ENCODE measurements around the gene ZNF169.
"Not testable (repeated sequence)": the region's sequence is repeated elsewhere in the genome, so short reads cannot be mapped to it uniquely, and the experiment has no call there.

Gene ZNF169

DNA sequence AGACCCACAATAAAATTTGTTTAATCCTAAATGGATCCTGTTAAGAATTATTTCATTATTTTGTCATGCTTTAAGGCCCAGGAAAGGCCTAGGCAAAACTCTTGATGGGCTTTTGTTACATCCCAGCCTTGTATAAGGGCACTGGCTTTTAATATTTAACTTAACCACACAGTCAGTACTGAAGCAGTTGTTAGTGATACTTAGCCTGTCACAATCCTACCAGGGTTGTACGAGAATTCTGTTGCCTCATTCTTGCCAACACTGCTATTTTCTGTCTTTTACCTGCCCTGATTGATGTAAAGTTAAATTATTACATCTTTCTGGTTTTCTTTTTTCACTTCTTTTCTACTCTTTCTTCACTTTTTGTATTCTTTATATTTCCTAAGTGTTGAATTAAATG, 10.9 kb downstream of the ZNF169 start:
- Histone ChIP-seq H3K9me3 (ENCODE audit: low read length) (peaks cover 11% of the 10 kb centered on the region), H3K4me2 (ENCODE audit: low read length) (no peak overlapping the region), H3K79me2 (ENCODE audit: insufficient read depth, low read length) (peaks cover 11% of the 10 kb centered on the region; the same call in 1 of the 2 replicates), H3K27ac (ENCODE audit: low read depth, low read length, poor library complexity, severe bottlenecking) (no peak overlapping the region), H3K9ac (ENCODE audit: low read length) (no peak overlapping the region), H2AFZ (ENCODE audit: low read length) (no peak overlapping the region), H3F3A (ENCODE audit: insufficient read depth, low read length) (no peaks in the 10 kb centered on the region), H4K20me1 (ENCODE audit: insufficient read depth, low read length) (no peaks in the 10 kb centered on the region), H3K9me2 (ENCODE audit: low read depth, low read length) (no peaks in the 10 kb centered on the region), H3K36me3 (ENCODE audit: insufficient read depth, low read length) (peaks cover 24% of the 10 kb centered on the region), H3K4me3 (ENCODE audit: low read depth, low read length, poor library complexity, severe bottlenecking) (no peak overlapping the region), H3K4me1 (ENCODE audit: insufficient read depth, low read length, severe bottlenecking) (no peaks in the 10 kb centered on the region), H3K27me3 (ENCODE audit: insufficient read depth, low read length) (no peaks in the 10 kb centered on the region)
- no peak for TF ChIP-seq EZH2 (IDR thresholded peaks at IDR 0.05; ENCODE audit: borderline replicate concordance, low read length)
- TF ChIP-seq, protein P1, sequence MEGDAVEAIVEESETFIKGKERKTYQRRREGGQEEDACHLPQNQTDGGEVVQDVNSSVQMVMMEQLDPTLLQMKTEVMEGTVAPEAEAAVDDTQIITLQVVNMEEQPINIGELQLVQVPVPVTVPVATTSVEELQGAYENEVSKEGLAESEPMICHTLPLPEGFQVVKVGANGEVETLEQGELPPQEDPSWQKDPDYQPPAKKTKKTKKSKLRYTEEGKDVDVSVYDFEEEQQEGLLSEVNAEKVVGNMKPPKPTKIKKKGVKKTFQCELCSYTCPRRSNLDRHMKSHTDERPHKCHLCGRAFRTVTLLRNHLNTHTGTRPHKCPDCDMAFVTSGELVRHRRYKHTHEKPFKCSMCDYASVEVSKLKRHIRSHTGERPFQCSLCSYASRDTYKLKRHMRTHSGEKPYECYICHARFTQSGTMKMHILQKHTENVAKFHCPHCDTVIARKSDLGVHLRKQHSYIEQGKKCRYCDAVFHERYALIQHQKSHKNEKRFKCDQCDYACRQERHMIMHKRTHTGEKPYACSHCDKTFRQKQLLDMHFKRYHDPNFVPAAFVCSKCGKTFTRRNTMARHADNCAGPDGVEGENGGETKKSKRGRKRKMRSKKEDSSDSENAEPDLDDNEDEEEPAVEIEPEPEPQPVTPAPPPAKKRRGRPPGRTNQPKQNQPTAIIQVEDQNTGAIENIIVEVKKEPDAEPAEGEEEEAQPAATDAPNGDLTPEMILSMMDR (IDR thresholded peaks at IDR 0.05; ENCODE audit: low read length) = no peak

DNA sequence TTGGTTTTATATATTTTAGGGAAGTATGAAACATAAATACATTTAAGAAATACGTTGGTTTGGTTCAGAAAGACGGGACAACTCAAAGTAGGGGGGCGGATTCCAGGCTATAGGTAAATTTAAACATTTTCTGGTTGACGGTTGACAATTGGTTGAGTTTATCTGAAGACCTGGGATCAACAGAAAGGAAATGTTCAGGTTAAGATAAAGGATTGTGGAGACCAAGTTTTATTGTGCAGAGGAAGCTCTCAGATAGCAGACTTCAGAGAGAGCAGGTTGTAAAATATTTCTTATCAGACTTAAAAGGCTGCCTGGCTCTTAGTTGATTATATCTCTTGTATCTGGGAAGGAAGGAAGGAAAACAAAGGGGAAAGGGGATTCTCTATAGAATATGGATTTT, 17.9 kb downstream of the ZNF169 start:
- not testable (repeated sequence) for H3K9me2 ChIP-seq (ENCODE audit: low read depth, low read length); H3K4me1 ChIP-seq (ENCODE audit: insufficient read depth, low read length, severe bottlenecking); H3K9ac ChIP-seq (ENCODE audit: low read length); H3K27ac ChIP-seq (ENCODE audit: low read depth, low read length, poor library complexity, severe bottlenecking); H3K27me3 ChIP-seq (ENCODE audit: insufficient read depth, low read length); H3K79me2 ChIP-seq (ENCODE audit: insufficient read depth, low read length); H3K4me3 ChIP-seq (ENCODE audit: low read depth, low read length, poor library complexity, severe bottlenecking); H4K20me1 ChIP-seq (ENCODE audit: insufficient read depth, low read length); H3K4me2 ChIP-seq (ENCODE audit: low read length); H3K9me3 ChIP-seq (ENCODE audit: low read length); H2AFZ ChIP-seq (ENCODE audit: low read length); H3F3A ChIP-seq (ENCODE audit: insufficient read depth, low read length)
- H3K36me3 ChIP-seq (ENCODE audit: insufficient read depth, low read length) = peaks cover 46% of the 10 kb centered on the region

DNA sequence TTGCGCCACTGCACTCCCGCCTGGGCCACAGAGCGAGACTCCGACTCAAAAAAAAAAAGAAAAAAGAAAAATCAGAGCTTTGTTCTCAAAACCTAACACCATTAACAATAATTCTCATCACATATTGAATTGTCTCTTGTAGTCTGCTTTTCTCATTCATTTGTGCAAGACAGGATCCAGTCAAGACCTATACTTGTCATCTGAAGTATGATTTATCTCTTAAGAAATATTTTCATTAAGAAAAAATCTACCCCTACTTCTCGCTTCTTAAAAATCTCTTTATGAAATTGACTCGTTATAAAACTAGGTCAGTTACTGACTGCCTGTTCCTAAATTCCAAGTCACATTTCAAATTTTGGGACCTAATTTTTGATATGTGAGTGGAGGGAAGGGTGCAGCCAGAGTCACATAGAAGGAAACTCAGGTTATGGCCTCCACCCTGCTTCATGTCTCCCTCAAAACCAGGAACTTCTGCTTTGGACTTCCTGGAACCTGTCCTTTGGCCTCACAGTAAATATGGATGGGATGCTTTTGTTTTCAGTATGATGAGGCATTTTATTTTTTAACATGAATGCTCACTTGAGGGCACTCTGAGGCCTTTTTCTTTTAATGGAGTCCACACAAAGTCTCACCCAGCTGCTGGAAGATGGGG, 18.9 kb downstream of the ZNF169 start:
- Histone ChIP-seq H3K9me2 (ENCODE audit: low read depth, low read length) (no peaks in the 10 kb centered on the region), H3K27ac (ENCODE audit: low read depth, low read length, poor library complexity, severe bottlenecking) (no peak overlapping the region), H3K27me3 (ENCODE audit: insufficient read depth, low read length) (no peaks in the 10 kb centered on the region), H3K4me1 (ENCODE audit: insufficient read depth, low read length, severe bottlenecking) (no peaks in the 10 kb centered on the region), H3K4me3 (ENCODE audit: low read depth, low read length, poor library complexity, severe bottlenecking) (no peak overlapping the region), H3K9me3 (ENCODE audit: low read length) (peaks cover 7% of the 10 kb centered on the region; the same call in 1 of the 2 replicates), H2AFZ (ENCODE audit: low read length) (no peak overlapping the region), H3F3A (ENCODE audit: insufficient read depth, low read length) (no peaks in the 10 kb centered on the region), H3K4me2 (ENCODE audit: low read length) (no peak overlapping the region), H4K20me1 (ENCODE audit: insufficient read depth, low read length) (no peaks in the 10 kb centered on the region), H3K9ac (ENCODE audit: low read length) (no peak overlapping the region), H3K36me3 (ENCODE audit: insufficient read depth, low read length) (peaks cover 56% of the 10 kb centered on the region), H3K79me2 (ENCODE audit: insufficient read depth, low read length) (no peaks in the 10 kb centered on the region)
- no peak for TF ChIP-seq EZH2 (IDR thresholded peaks at IDR 0.05; ENCODE audit: borderline replicate concordance, low read length)
- TF ChIP-seq, protein P1 (IDR thresholded peaks at IDR 0.05; ENCODE audit: low read length) = no peak

DNA sequence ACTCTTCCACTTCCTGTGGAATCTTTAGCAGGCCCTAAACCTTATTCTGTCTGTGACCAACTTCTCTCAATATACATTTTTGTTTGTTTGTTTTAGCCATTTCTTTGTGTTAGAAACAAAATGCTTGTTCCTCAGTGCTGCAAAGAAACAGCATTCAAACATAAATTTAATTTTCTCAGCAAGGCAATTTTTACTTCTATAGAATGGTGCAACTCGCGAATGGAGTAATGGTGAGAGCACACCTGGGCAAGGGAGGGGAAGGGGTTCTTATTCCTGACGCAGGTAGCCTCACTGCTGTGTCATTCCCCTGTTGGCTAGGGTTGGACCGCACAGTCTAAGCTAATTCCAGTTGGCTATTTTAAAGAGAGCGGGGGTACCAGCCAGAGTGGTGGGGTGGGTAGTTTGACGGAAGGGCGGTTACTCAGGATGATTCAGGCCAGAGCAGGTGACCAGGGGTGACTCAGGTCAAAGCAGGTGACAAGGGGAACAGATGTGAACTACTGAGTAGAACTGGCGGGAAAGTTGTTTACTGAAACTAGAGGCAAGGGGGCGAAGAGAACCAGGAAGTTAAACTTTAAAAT, 21.4 kb downstream of the ZNF169 start:
- H3K9me2 ChIP-seq (ENCODE audit: low read depth, low read length) = no peaks in the 10 kb centered on the region
- H3K4me2 ChIP-seq (ENCODE audit: low read length) = no peak overlapping the region
- no peaks in the 10 kb centered on the region for H4K20me1 ChIP-seq (ENCODE audit: insufficient read depth, low read length)
- H3F3A ChIP-seq (ENCODE audit: insufficient read depth, low read length) = no peaks in the 10 kb centered on the region
- TF ChIP-seq, protein P1 (IDR thresholded peaks at IDR 0.05; ENCODE audit: low read length) = no peak
- no peak for TF ChIP-seq EZH2 (IDR thresholded peaks at IDR 0.05; ENCODE audit: borderline replicate concordance, low read length)
- H3K27ac ChIP-seq (ENCODE audit: low read depth, low read length, poor library complexity, severe bottlenecking) = no peak overlapping the region
- no peak overlapping the region for H2AFZ ChIP-seq (ENCODE audit: low read length)
- no peaks in the 10 kb centered on the region for H3K27me3 ChIP-seq (ENCODE audit: insufficient read depth, low read length)
- no peak overlapping the region for H3K9ac ChIP-seq (ENCODE audit: low read length)
- H3K9me3 ChIP-seq (ENCODE audit: low read length) = peaks cover 5% of the 10 kb centered on the region; the same call in 1 of the 2 replicates
- no peaks in the 10 kb centered on the region for H3K79me2 ChIP-seq (ENCODE audit: insufficient read depth, low read length)
- H3K4me3 ChIP-seq (ENCODE audit: low read depth, low read length, poor library complexity, severe bottlenecking) = no peak overlapping the region
- peaks cover 60% of the 10 kb centered on the region for H3K36me3 ChIP-seq (ENCODE audit: insufficient read depth, low read length)
- H3K4me1 ChIP-seq (ENCODE audit: insufficient read depth, low read length, severe bottlenecking) = no peaks in the 10 kb centered on the region

Measured in OCI-LY1 (cell line).